Measurements from ENCODE around the gene GALNT8. TPM values are rescaled to one million over a fixed set of nuclear protein-coding genes. Genes with fewer than 3 reads are reported as not detected.

GALNT8 gene
- total and polyA plus RNA-seq, 2 donors (not counting 1 experiment from before 2014, with no cell fraction given), result 0.30 to 1.3 TPM

DNA sequence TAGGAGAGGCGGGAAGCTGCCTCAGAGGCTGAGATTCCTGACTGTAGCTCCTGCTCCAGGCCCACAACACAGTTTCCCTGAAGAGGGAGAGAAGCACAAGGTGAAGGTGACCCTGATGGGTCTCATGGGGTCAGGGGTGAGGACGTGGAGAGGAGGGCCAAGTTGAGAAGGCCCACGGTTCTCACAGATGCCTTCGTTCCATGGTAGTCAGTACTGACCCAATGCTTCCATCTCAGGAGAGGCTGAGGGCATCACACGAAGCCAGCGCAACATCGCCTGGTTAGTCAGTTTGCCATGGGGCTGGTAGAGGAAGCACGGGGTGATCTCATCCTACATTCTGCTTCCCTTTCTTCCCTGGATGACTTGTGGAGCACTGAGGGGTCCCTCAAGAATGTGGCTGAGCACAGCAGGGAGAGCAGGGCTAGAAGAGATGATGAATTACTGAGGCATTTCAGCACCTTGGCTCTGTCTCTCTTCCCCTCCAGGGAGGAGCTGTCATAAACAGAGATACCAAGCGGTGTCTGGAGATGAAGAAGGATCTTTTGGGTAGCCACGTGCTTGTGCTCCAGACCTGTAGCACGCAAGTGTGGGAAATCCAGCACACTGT lies 51.9 kb downstream of the GALNT8 start:
- POLR2A ChIA-PET, result no interaction called here
- H3K27ac Mint-ChIP-seq, result no peak overlapping the region
- 90% methylated on average over 7 of the region's 11 CpGs for WGBS (ENCODE audit: insufficient coverage)
- TF ChIP-seq CTCF (IDR thresholded peaks at IDR 0.05) (no peak), EZH2 (IDR thresholded peaks at IDR 0.05; ENCODE audit: borderline replicate concordance, insufficient read depth, low read depth, low read length, poor library complexity, severe bottlenecking) (no peak)
- H2AFZ ChIP-seq (ENCODE audit: insufficient read depth, low read depth, low read length, poor library complexity, severe bottlenecking), result no peak overlapping the region
- CTCF ChIA-PET, result interaction anchor here (1.5 kb wide), 1 partner anchor 13 kb away, joined by 10 read pairs; no protein-coding TSS in a partner anchor
- H3K4me3 ChIP-seq (ENCODE audit: control extremely low read depth in 1 of 5, extremely low read depth in 1 of 5, insufficient read depth in 1 of 5, low read depth in 2 of 5, low read length in 4 of 5), result no peak overlapping the region
- no peaks in the 10 kb centered on the region for H3K4me1 ChIP-seq (ENCODE audit: control insufficient read depth in 2 of 2, insufficient read depth in 2 of 2, low read length in 2 of 2)
- H3K4me3 Mint-ChIP-seq, result no peak overlapping the region
- no peak overlapping the region for H3K27ac ChIP-seq (ENCODE audit: low read length in 2 of 2)
- H3K9me3 ChIP-seq (ENCODE audit: control extremely low read depth in 1 of 3, control insufficient read depth in 2 of 3, insufficient read depth in 1 of 3, low read length in 2 of 3), result no peaks in the 10 kb centered on the region
- no peaks in the 10 kb centered on the region for H3K9me3 Mint-ChIP-seq (ENCODE audit: insufficient read depth)
- H3K79me2 ChIP-seq (ENCODE audit: control insufficient read depth, insufficient read depth, low read length), result no peaks in the 10 kb centered on the region
- H3K36me3 ChIP-seq (replicated peaks in 1 of 2; ENCODE audit: control extremely low read depth in 1 of 2, control insufficient read depth in 1 of 2, extremely low read depth in 1 of 2, insufficient read depth in 2 of 2, low read length in 1 of 2), result no peaks in the 10 kb centered on the region
- DNase-seq, result no peak
- no peaks in the 10 kb centered on the region for H3K4me1 Mint-ChIP-seq
- no peaks in the 10 kb centered on the region for H4K20me1 ChIP-seq (ENCODE audit: control insufficient read depth, insufficient read depth, low read length, poor library complexity, severe bottlenecking)
- H3K27me3 ChIP-seq (replicated peaks in 1 of 4; ENCODE audit: control extremely low read depth in 1 of 4, control insufficient read depth in 3 of 4, insufficient read depth in 4 of 4, low read length in 3 of 4), result peaks cover 0 to under 1% (median 0%) of the 10 kb centered on the region in 4 experiments
- intact Hi-C loops (cut with micrococcal nuclease), result no loop called here
- peaks cover 33% of the 10 kb centered on the region for H3K27me3 Mint-ChIP-seq
- no peak overlapping the region for H3K9ac ChIP-seq (ENCODE audit: low read length)
- no peak for ATAC-seq (ENCODE audit: low read depth)
- H3K4me2 ChIP-seq (replicated peaks; ENCODE audit: low read depth, low read length, poor library complexity, severe bottlenecking), result no peak overlapping the region

GRCh38 chr12:4775936-4776335 lies 55.7 kb downstream of the GALNT8 start:
- Mint-ChIP-seq H3K9me3 (ENCODE audit: insufficient read depth) (no peaks in the 10 kb centered on the region), H3K27me3 (peaks cover 39% of the 10 kb centered on the region), H3K4me3 (no peak overlapping the region), H3K27ac (no peak overlapping the region), H3K4me1 (no peaks in the 10 kb centered on the region)
- POLR2A ChIA-PET, result no interaction called here
- CTCF ChIA-PET, result no interaction called here
- Histone ChIP-seq H3K4me1 (ENCODE audit: control insufficient read depth in 2 of 2, insufficient read depth in 2 of 2, low read length in 2 of 2) (no peaks in the 10 kb centered on the region), H3K4me3 (ENCODE audit: control extremely low read depth in 1 of 5, extremely low read depth in 1 of 5, insufficient read depth in 1 of 5, low read depth in 2 of 5, low read length in 4 of 5) (no peak overlapping the region), H3K9me3 (ENCODE audit: control extremely low read depth in 1 of 3, control insufficient read depth in 2 of 3, insufficient read depth in 1 of 3, low read length in 2 of 3) (no peaks in the 10 kb centered on the region), H4K20me1 (ENCODE audit: control insufficient read depth, insufficient read depth, low read length, poor library complexity, severe bottlenecking) (no peaks in the 10 kb centered on the region), H2AFZ (ENCODE audit: insufficient read depth, low read depth, low read length, poor library complexity, severe bottlenecking) (no peak overlapping the region), H3K4me2 (replicated peaks; ENCODE audit: low read depth, low read length, poor library complexity, severe bottlenecking) (no peak overlapping the region), H3K27ac (ENCODE audit: low read length in 2 of 2) (no peak overlapping the region), H3K36me3 (replicated peaks in 1 of 2; ENCODE audit: control extremely low read depth in 1 of 2, control insufficient read depth in 1 of 2, extremely low read depth in 1 of 2, insufficient read depth in 2 of 2, low read length in 1 of 2) (no peaks in the 10 kb centered on the region), H3K79me2 (ENCODE audit: control insufficient read depth, insufficient read depth, low read length) (no peaks in the 10 kb centered on the region), H3K9ac (ENCODE audit: low read length) (no peak overlapping the region), H3K27me3 (replicated peaks in 1 of 4; ENCODE audit: control extremely low read depth in 1 of 4, control insufficient read depth in 3 of 4, insufficient read depth in 4 of 4, low read length in 3 of 4) (peaks cover 0 to 5% (median 0%) of the 10 kb centered on the region in 4 experiments)
- WGBS (ENCODE audit: insufficient coverage), result no CpG with 5 or more reads among the region's 4 CpGs
- intact Hi-C loops (cut with micrococcal nuclease), result no loop called here
- no peak for ATAC-seq (ENCODE audit: low read depth)
- no peak for TF ChIP-seq CTCF (IDR thresholded peaks at IDR 0.05)
- no peak for TF ChIP-seq EZH2 (IDR thresholded peaks at IDR 0.05; ENCODE audit: borderline replicate concordance, insufficient read depth, low read depth, low read length, poor library complexity, severe bottlenecking)
- DNase-seq, result no peak

All from B cell (primary cell).